ENCODE data around the gene SEMA3C.

Gene SEMA3C

DNA sequence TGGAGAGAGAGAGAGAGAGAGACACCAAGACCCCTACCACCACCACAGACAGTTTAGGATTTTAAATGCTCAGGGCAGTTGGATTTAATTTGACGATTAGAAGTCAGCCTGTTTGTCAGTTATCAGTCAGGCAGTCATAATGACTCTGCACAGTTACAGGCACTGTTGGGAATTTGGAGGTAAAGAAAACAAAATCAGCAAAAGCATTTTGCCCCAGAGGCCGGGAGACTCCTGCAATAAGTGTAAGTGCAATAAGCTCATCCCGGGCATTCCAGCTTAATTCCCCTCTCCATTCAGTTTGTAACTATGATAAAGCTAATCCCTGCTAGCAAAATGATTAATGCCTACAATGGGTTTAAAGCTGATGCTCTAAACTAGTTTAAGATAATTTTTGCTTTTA is 13.5 kb downstream of the SEMA3C start:
- ChIA-PET POLR2A (ENCODE audit: low non-redundant PET) (no interaction called here), CTCF (interaction anchor here (0.7 kb wide), 1 partner anchor 109 kb away, joined by 3 read pairs; no protein-coding TSS in a partner anchor)
- H3K27ac ChIP-seq, result no peak overlapping the region
- no peak for TF ChIP-seq CTCF (conservative IDR thresholded peaks at IDR 0.05; ENCODE audit: low read depth)
- no peak for DNase-seq (ENCODE audit: low spot score)

DNA sequence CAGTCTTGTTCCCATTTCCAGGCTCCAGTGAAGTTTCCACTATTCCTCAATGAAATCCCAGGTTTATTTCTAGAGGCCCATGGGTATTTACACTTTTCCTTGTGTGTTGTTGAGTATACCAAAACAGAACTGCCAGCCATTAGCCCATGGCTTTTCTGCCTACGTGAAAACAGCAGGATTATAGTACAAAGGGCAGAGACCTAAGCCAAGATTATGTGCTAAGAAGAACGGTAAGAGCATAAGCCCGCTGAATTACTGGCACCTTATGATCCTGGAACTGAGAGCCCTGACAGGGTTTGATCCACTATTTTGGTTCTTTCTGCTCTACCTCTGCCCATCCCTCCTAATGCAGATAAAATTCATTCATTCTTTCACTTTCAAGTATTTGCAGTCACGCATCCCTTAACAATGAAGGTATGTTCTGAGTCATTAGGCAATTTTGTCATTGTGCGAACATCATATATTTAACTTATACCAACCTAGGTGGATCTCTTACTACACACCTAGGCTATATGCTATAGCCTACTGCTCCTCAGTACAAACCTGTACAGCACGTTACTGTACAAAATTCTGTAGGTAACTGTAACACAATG is 16.0 kb downstream of the SEMA3C start:
- CTCF ChIA-PET, result no interaction called here
- no peak for DNase-seq (ENCODE audit: low spot score)
- TF ChIP-seq CTCF (conservative IDR thresholded peaks at IDR 0.05; ENCODE audit: low read depth), result no peak
- peak overlapping the region; percentile 61 for H3K27ac ChIP-seq
- POLR2A ChIA-PET (ENCODE audit: low non-redundant PET), result no interaction called here

GRCh38 chr7:80902019-80902418 is 16.8 kb downstream of the SEMA3C start:
- CTCF ChIA-PET, result interaction anchor here (0.6 kb wide), 1 partner anchor 10 kb away, joined by 4 read pairs; no protein-coding TSS in a partner anchor
- TF ChIP-seq CTCF (conservative IDR thresholded peaks at IDR 0.05; ENCODE audit: low read depth), result no peak
- no peak for DNase-seq (ENCODE audit: low spot score)
- POLR2A ChIA-PET (ENCODE audit: low non-redundant PET), result interaction anchor here (0.6 kb wide), 1 partner anchor 15 kb away, joined by 4 read pairs; no protein-coding TSS in a partner anchor
- peak overlapping the region; percentile 81 for H3K27ac ChIP-seq

DNA sequence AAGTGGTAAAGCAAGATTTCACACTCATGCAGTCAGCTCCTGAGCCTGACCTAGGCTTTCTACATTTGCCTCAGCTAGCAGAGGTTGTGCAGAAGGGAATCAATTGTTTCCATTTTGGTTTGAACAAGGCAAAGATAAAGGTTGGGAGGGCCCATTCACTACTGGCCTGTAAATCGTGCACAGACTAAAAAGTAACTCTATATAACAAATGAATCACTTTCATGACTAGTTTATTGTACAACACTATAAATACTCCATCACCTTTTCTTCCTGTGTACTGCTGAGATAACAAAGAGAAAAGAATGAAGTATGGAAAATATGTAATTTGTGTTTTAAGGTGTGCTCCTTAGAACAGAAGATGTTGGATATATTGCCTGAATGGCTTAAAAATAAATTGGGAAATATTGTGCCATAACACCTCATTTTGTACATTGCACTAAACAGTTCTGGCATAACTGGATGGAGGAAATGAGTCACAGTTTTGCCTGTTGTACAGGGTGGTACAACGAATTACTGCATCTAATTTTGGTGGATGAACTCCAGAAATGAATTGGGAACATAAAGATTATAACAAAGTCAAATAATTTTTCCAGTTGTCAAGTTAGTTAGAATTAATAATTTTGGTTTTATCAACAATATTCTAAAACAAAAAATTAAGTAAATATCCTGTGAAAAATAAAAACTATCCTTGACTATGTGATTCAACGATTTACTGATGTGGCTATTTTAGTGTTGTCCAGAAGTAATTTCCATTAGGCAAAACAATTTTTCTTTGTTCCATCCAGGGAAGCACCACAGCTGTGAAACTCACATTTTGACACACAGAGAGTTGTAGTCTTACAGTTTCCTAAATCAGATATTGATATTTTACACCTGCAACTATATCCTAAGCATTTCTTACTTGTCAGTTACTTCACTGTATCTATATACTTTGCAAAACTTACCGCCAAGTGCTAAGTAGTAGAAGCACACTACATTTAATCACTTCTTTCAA is 18.0 kb downstream of the SEMA3C start:
- ChIA-PET POLR2A (ENCODE audit: low non-redundant PET) (no interaction called here), CTCF (interaction anchor here (0.6 kb wide), 1 partner anchor 11 kb away, joined by 4 read pairs; no protein-coding TSS in a partner anchor)
- peak overlapping the region; percentile 83 for H3K27ac ChIP-seq
- TF ChIP-seq CTCF (conservative IDR thresholded peaks at IDR 0.05; ENCODE audit: low read depth), result no peak
- peak; percentile 38 for DNase-seq (ENCODE audit: low spot score)

DNA sequence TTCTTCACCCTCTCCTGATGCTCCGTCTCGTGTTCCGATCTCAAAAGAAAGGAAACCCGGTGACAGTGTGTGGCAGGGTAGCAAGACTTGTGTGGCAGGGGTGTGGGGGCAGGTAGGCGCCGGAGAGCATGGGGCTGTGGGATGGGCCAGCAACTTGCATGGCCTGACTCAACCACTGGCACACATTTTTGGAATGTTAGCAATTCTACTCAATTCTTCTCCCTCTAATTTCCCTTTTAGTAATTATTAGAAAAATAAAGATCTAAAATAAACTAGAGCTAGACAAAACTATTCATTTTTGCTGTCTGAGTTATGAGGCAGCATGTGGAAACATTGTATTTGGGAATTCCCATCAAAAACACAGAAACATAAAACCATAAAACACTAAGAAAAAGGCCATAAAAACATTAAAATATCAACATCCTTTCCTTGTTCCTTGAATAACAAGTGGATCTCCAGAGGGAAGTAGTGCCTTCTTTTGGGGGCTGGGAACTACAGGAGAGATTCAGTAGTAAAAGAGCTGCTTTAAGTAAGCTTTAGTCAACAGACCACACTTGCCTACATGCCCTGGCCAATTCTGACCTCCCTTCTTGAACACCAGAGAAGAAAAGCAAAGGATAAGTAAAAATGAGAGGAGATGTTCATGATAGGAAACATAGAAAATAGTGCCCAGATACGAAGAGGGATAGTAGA is 21.8 kb downstream of the SEMA3C start:
- no peak overlapping the region for H3K27ac ChIP-seq
- TF ChIP-seq CTCF (conservative IDR thresholded peaks at IDR 0.05; ENCODE audit: low read depth), result no peak
- no peak for DNase-seq (ENCODE audit: low spot score)
- ChIA-PET CTCF (interaction anchor here (0.7 kb wide), 1 partner anchor 165 kb away, joined by 3 read pairs; no protein-coding TSS in a partner anchor), POLR2A (ENCODE audit: low non-redundant PET) (no interaction called here)

- CTCF ChIA-PET, result no interaction called here
- no peak overlapping the region for H3K27ac ChIP-seq
- DNase-seq (ENCODE audit: low spot score), result no peak
- POLR2A ChIA-PET (ENCODE audit: low non-redundant PET), result no interaction called here
- TF ChIP-seq CTCF (conservative IDR thresholded peaks at IDR 0.05; ENCODE audit: low read depth), result no peak
These were observed 23.8 kb downstream of the SEMA3C start for GRCh38 chr7:80895056-80895455.
